GM13977 (cell line): ENCODE measurements around the gene METTL22.

ENCODE experiments used
- DNase-seq: peaks from one replicate; pipeline ENCODE4 v3.0.0; 2012; ENCODE audit warnings: low spot score
- in situ Hi-C: fragments of 300-500 bp; cut with MboI; formaldehyde crosslinking; loops from one replicate; pipeline ENCODE4 v1.12.0; 2022; ENCODE audit warnings: low sequenced_read_pairs, low pct_unique_long_range_greater_than_20kb, mixed read lengths, inconsistent platforms; ENCODE audit not compliant: unreplicated experiment
- TF ChIP-seq, protein P1 (sequence below): IDR thresholded peaks from 2 replicates; pipeline ENCODE4 v1.5.1; 2012; ENCODE audit warnings: mild to moderate bottlenecking, control low read depth; ENCODE audit not compliant: insufficient read depth; ENCODE audit errors: extremely low read depth, missing control alignments

METTL22 gene

DNA sequence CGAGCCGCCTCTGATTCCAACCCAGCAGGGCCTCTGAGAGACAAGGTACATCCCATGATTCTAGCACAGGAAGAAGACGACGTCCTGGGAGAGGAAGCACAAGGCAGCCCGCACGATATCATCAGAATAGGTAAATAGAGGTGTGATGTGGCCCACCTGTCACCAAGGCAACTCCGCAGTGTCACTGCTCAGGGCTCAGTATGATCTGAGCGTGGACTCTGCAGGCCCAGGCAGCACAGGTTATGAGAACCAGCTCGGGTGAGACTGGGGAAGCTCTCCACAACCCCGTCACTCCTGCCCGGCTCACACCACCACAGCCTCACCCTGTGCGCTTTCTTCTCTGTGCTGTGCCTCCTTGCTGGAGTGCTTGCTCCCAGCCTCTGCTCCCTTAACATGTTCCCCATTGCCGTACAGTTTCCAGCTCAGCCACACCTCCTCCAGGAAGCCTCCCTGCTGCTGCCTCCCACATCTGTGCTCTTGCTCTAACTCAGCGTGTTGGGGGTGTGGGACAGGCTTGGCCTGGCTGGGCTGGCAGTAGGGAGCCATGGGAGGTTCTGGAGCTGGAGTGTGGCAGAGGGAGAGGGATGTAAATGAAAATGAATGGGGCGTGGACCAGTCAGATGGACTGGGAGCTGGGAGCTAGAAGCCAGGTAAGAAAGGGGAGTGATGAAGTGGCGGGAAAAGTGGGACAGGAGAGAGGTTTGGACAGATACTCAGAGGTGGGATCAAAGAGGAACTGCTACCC, 7.7 kb downstream of the METTL22 start:
- DNase-seq = no peak
- in situ Hi-C loops = no loop called here
- TF ChIP-seq, protein P1, sequence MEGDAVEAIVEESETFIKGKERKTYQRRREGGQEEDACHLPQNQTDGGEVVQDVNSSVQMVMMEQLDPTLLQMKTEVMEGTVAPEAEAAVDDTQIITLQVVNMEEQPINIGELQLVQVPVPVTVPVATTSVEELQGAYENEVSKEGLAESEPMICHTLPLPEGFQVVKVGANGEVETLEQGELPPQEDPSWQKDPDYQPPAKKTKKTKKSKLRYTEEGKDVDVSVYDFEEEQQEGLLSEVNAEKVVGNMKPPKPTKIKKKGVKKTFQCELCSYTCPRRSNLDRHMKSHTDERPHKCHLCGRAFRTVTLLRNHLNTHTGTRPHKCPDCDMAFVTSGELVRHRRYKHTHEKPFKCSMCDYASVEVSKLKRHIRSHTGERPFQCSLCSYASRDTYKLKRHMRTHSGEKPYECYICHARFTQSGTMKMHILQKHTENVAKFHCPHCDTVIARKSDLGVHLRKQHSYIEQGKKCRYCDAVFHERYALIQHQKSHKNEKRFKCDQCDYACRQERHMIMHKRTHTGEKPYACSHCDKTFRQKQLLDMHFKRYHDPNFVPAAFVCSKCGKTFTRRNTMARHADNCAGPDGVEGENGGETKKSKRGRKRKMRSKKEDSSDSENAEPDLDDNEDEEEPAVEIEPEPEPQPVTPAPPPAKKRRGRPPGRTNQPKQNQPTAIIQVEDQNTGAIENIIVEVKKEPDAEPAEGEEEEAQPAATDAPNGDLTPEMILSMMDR = no peak

DNA sequence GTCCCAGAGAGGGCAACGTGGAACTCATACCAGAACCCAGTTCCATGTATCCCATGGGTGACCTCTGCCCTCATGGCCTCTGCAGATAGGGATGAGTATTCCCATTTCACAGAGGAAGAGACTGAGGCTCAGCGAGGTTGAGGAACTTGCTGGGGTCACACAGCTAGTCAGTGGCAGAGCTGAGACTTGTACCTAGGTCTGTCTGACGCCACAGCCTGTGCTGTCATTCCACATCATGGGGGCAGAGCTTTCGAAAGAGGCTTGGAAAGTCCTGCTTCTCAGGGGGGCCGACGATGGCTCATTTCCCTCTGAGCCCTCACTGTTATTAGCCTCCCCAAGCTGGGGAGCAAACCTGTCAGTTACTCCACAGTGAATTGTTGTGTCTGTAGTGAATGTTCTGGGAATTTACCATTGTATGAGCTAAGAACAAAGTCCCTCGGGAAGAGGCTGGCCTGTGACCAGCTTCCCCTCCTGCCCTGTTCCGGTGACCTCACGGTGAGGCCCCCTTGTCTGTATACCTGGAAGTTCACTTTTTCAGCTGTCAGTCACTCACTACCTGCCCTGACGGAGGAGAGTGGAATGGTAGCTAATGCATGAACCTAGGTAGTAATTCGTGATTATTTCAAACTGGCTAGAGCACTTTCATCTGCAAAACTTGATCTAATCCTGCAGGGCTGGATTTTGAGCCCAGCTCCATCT, 8.9 kb downstream of the METTL22 start:
- no peak for DNase-seq
- in situ Hi-C loops = no loop called here
- TF ChIP-seq, protein P1 = no peak

DNA sequence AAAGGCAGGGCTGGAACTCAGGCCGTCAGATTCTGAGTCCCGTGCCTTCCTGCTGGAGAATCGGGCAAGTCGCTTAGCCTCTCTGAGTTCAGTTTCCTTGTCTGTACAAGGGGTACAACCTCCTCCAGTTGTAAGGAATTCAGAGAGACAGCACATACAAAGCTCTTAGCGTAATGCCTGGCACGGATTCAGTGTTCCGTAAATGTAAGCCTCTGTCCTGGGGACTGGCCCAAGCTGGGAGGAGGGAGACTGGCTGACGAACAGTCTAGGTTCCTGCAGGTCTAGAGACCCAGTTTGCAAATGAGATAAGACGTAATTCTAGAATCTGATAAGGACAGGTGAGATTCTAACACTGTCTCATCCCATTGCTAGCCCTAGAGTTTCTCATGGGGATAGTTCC, 9.9 kb downstream of the METTL22 start:
- in situ Hi-C loops = no loop called here
- TF ChIP-seq, protein P1 = no peak
- no peak for DNase-seq

DNA sequence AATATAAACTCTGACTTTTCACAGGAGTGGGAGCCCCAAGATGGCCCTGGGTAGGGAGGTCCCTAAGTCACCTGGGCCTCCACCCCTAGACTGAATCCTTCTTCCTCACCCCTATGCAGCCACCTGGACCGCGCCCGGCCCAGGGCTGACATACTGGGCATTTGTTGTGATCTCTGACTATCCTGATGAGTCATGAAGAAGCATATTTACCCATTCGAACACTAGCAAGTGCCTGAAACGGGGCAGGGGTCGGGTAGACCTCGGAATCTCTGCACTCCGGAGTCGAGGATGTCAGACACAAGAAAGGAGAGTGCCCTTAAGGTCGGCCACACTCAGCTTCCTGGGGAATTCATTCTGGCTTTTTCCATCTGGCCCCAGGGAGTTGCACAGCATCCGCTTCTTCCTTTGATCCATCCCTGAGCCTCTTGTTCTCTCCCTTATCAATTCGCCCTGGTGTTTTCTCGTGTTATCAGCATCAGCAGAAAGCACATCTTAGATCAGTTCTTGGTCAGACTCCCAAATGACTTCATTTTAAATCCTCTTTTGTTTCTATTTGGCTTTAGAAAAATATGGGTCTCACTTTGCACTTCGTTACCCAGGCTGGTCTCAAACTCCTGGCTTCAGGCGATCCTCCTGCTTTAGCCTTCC, 10.4 kb downstream of the METTL22 start:
- in situ Hi-C loops = no loop called here
- DNase-seq = no peak
- TF ChIP-seq, protein P1 = no peak

DNA sequence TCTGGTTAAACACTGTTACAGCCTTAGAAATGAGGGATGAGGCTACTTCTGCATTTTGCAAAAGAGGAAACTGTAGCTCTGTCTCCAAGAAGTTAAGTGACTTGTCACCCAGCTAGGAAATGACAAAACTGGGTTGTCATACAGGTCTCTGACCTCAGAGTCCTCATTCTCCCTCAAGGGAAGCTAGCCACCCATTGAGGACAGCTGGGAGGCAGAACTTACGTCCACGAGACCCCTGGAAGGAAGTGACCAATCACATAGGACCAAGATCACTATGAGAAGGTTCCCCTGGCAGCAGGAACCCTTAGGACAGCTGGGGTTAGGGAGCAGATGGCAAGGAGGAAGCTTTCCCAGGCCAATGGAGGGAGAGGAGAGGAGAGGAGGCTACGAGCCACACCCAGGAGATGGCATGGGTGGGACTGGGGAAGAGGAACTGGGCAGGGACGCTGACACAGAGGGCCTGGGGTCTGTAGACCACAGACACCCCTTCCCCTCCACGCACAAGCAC, 11.2 kb downstream of the METTL22 start:
- DNase-seq = no peak
- TF ChIP-seq, protein P1 = no peak
- in situ Hi-C loops = no loop called here

DNA sequence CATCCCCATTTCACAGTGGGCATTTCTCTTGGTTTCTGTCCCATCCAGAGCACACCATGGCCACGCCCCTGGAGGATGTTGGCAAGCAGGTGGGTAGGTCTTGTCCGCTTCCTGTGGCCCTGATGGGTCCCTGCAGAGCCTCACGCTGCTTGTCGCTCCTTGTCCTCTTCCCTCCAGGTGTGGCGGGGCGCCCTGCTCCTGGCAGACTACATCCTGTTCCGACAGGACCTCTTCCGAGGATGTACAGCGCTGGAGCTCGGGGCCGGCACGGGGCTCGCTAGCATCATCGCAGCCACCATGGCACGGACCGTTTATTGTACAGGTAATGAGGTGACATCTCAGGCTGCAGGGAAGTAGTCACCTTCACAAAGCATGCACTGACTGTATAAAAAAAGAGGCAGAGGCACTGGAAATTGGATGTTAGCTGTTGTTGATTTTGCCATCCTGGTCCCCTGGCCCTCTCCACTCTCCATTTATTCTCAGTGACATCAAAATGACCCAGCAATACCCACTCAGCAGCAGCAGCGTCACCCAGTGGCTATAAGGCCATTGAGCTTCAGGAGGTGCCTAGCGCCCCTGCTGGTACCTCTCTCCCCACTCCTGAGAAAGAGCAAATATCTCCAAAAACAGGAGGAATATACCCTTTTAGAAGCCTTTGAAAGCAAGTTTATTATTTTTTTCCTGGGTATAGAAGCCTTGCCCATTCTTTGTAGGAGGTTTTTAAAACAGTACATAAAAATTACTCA, 13.7 kb downstream of the METTL22 start:
- TF ChIP-seq, protein P1 = peak; percentile 17
- in situ Hi-C loops = no loop called here
- DNase-seq = no peak
